Kidney (tissue), 14 donors: ENCODE data around the gene ABLIM2. TPM values are rescaled to one million over a fixed set of nuclear protein-coding genes. Genes with fewer than 3 reads are reported as not detected.

ENCODE experiments used
- DNase-seq, 5 donors: peaks; one replicate each; pipeline ENCODE4 v3.0.0-alpha.2; 2013 to 2020
- FAIRE-seq: peaks from 2 replicates; lab custom pipeline; 2012; peaks lifted over from hg19 to GRCh38; lab: Jason Lieb, UNC
- H3K27ac ChIP-seq, 2 donors: one replicate each; pipeline ENCODE4 v1.7.0; 2013; ENCODE audit warnings: low read depth in 2 of 2, low read length in 2 of 2, inconsistent platforms in 1 of 2
- H3K27me3 ChIP-seq: one replicate; pipeline ENCODE4 v1.7.1; 2013; ENCODE audit warnings: low read length, inconsistent platforms; ENCODE audit not compliant: control insufficient read depth, insufficient read depth
- H3K36me3 ChIP-seq, 3 donors: one replicate each; pipeline versions ENCODE4 v1.7.0 to v1.7.1; 2013; ENCODE audit warnings: low read length in 3 of 3, control low read depth in 1 of 3, inconsistent platforms in 1 of 3; ENCODE audit not compliant: insufficient read depth in 3 of 3, control insufficient read depth in 2 of 3
- H3K4me1 ChIP-seq, 3 donors: one replicate each; pipeline versions ENCODE4 v1.7.0 to v1.7.1; 2013; ENCODE audit warnings: low read length in 3 of 3, inconsistent platforms in 1 of 3, low read depth in 1 of 3; ENCODE audit not compliant: control insufficient read depth in 2 of 3, insufficient read depth in 2 of 3
- H3K4me3 ChIP-seq, 3 donors: one replicate each; pipeline versions ENCODE4 v1.7.0 to v1.8.1; 2013; ENCODE audit warnings: low read length in 3 of 3, control low read depth in 1 of 3, inconsistent platforms in 1 of 3
- H3K9ac ChIP-seq, 3 donors: one replicate each; pipeline versions ENCODE4 v1.7.0 to v1.7.1; 2013; ENCODE audit warnings: low read length in 3 of 3, control low read depth in 1 of 3, inconsistent platforms in 1 of 3
- H3K9me3 ChIP-seq, 3 donors: one replicate each; pipeline versions ENCODE4 v1.7.0 to v1.7.1; 2013; ENCODE audit warnings: low read length in 3 of 3, control low read depth in 1 of 3, inconsistent platforms in 1 of 3; ENCODE audit not compliant: control insufficient read depth in 2 of 3, insufficient read depth in 1 of 3
- CTCF ChIP-seq: IDR thresholded peaks from 3 replicates; pipeline ENCODE4 v1.5.1; 2012; ENCODE audit warnings: mild to moderate bottlenecking, moderate library complexity, borderline replicate concordance; ENCODE audit not compliant: insufficient read depth; ENCODE audit errors: extremely low read depth
- intact Hi-C: fragments of 100-400 bp; cut with DNase I; formaldehyde crosslinking; loops from one replicate; pipeline ENCODE4 v1.11.1; 2022
- polyA plus RNA-seq: library from polyadenylated mRNA; stranded (reverse); fragments of 350-450 nt; fragmentation: Illumina TruSeq; extraction: RNeasy Lipid Tissue Mini Kit (QIAGEN cat#74804); gene quantifications from one replicate; pipeline ENCODE4 v1.2.3, GENCODE V29; 2014; ENCODE audit warnings: low read depth, low replicate concordance; ENCODE audit not compliant: insufficient read depth
- total RNA-seq: library from RNA; stranded (reverse); fragmentation: NEBNext Ultra II Directional; extraction: Animal tissue kit (Norgen Biotek cat#: 25700); gene quantifications from one replicate; pipeline ENCODE4 v1.2.1, GENCODE V29; 2021
- donor health status: control.
- donor health status: control.
- donor health status: control.
- donor health status: control.
- donor health status: control.
- donor health status: DM: yes; HTN: yes; CAD: no.
- donor health status: Normal renal cell carcinoma (clear cell type).

ABLIM2 gene
- total and polyA plus RNA-seq, 2 donors from 2014 or later, result 9.5 to 23.3 TPM

GRCh38 chr4:8009097-8009496 lies 149.5 kb downstream of the ABLIM2 start:
- FAIRE-seq, result no peak

GRCh38 chr4:8008391-8008790 lies 150.2 kb downstream of the ABLIM2 start:
- Histone ChIP-seq H3K36me3 (no peaks in the 10 kb centered on the region), H3K27me3 (no peaks in the 10 kb centered on the region), H3K4me1 (peaks cover 0 to 5% (median 4%) of the 10 kb centered on the region in 3 donors), H3K9me3 (no peaks in the 10 kb centered on the region), H3K4me3 (no peak overlapping the region), H3K27ac (no peak overlapping the region), H3K9ac (no peak overlapping the region)
- no peak for TF ChIP-seq CTCF
- FAIRE-seq (no peak), DNase-seq (no peak)
- intact Hi-C loops, result no loop called here

More at GRCh38 chr4:8009097-8009496, 149.5 kb downstream of the ABLIM2 start:
- DNase-seq, result no peak
- no peak for TF ChIP-seq CTCF
- intact Hi-C loops, result no loop called here
- Histone ChIP-seq H3K4me1 (peaks cover 0 to 5% (median 4%) of the 10 kb centered on the region in 3 donors), H3K4me3 (no peak overlapping the region), H3K36me3 (no peaks in the 10 kb centered on the region), H3K27ac (no peak overlapping the region), H3K9me3 (no peaks in the 10 kb centered on the region), H3K9ac (no peak overlapping the region), H3K27me3 (no peaks in the 10 kb centered on the region)

GRCh38 chr4:8007581-8007980 lies 151.0 kb downstream of the ABLIM2 start:
- H3K27me3 ChIP-seq, result no peaks in the 10 kb centered on the region
- FAIRE-seq (no peak), DNase-seq (no peak)
- no peaks in the 10 kb centered on the region for H3K36me3 ChIP-seq
- peaks cover 0 to 5% (median 4%) of the 10 kb centered on the region in 3 donors for H3K4me1 ChIP-seq
- no peak overlapping the region for H3K9ac ChIP-seq
- intact Hi-C loops, result no loop called here
- H3K4me3 ChIP-seq, result no peak overlapping the region
- TF ChIP-seq CTCF, result no peak
- no peaks in the 10 kb centered on the region for H3K9me3 ChIP-seq
- H3K27ac ChIP-seq, result no peak overlapping the region

GRCh38 chr4:8006471-8006870 lies 152.1 kb downstream of the ABLIM2 start:
- DNase-seq (no peak), FAIRE-seq (no peak)
- H3K36me3 ChIP-seq, result no peaks in the 10 kb centered on the region
- H3K27ac ChIP-seq, result no peak overlapping the region
- no peaks in the 10 kb centered on the region for H3K9me3 ChIP-seq
- H3K27me3 ChIP-seq, result no peaks in the 10 kb centered on the region
- no peak overlapping the region for H3K9ac ChIP-seq
- no peak overlapping the region for H3K4me3 ChIP-seq
- TF ChIP-seq CTCF, result no peak
- intact Hi-C loops, result no loop called here
- H3K4me1 ChIP-seq, result peaks cover 0 to 5% (median 4%) of the 10 kb centered on the region in 3 donors
